HG03025 (cell line): ENCODE results near the gene HIF1A.
"Not testable (repeated sequence)": the region's sequence is repeated elsewhere in the genome, so short reads cannot be mapped to it uniquely, and the experiment has no call there.

ENCODE experiments used
- ATAC-seq: cut with Tn5 transposase; IDR thresholded peaks from one replicate; pipeline ENCODE4 v1.9.1; 2021; ENCODE audit warnings: mild to moderate bottlenecking, moderate library complexity; ENCODE audit not compliant: unreplicated experiment, low FRiP score

The HIF1A gene

DNA sequence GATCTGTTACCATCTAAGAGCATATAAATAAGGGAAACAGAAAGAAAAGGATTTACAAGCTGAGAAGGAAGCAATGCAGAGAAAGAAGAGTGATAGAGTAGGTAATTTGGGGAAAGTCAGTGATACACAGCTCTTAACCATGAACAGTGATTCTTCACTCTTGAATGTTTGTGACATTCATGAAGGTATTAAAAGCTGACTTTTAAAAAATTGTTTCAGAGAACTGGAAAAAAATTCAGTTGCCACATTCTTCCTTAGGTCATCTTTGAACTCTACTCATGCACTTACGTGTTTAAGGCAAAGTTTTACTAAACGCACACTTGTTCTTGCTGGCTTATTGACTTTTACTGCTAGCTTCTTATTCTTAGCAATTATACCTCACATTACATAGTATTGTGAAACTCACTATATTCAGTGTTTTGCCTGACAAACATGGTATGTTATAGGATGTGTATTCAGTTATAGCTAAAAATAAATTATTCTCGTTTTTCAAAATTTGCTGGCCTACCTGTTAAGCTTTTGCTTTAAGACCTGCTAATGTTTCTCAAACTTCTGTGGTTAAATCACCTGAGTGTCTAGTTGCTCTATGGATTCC is 10.9 kb downstream of the HIF1A start:
- ATAC-seq = no peak

DNA sequence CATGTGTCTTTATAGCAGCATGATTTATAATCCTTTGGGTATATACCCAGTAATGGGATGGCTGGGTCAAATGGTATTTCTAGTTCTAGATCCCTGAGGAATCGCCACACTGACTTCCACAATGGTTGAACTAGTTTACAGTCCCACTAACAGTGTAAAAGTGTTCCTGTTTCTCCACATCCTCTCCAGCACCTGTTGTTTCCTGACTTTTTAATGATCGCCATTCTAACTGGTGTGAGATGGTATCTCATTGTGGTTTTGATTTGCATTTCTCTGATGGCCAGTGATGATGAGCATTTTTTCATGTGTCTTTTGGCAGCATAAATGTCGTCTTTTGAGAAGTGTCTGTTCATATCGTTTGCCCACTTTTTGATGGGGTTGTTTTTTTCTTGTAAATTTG is 12.5 kb downstream of the HIF1A start:
- not testable (repeated sequence) for ATAC-seq

DNA sequence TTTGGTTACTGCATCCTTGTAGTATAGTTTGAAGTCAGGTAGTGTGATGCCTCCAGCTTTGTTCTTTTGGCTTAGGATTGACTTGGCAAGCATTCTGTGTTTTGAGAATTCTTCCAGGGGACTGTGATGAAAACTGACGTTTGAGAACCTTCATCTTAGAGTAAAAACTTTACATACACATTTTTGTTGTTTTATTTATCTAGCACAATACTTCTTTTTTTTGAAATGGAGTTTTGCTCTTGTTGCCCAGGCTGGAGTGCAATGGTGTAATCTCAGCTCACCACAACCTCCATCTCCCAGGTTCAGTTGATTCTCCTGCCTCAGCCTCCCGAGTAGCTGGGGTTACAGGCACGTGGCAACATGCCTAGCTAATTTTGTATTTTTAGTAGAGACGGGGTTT is 13.4 kb downstream of the HIF1A start:
- not testable (repeated sequence) for ATAC-seq

DNA sequence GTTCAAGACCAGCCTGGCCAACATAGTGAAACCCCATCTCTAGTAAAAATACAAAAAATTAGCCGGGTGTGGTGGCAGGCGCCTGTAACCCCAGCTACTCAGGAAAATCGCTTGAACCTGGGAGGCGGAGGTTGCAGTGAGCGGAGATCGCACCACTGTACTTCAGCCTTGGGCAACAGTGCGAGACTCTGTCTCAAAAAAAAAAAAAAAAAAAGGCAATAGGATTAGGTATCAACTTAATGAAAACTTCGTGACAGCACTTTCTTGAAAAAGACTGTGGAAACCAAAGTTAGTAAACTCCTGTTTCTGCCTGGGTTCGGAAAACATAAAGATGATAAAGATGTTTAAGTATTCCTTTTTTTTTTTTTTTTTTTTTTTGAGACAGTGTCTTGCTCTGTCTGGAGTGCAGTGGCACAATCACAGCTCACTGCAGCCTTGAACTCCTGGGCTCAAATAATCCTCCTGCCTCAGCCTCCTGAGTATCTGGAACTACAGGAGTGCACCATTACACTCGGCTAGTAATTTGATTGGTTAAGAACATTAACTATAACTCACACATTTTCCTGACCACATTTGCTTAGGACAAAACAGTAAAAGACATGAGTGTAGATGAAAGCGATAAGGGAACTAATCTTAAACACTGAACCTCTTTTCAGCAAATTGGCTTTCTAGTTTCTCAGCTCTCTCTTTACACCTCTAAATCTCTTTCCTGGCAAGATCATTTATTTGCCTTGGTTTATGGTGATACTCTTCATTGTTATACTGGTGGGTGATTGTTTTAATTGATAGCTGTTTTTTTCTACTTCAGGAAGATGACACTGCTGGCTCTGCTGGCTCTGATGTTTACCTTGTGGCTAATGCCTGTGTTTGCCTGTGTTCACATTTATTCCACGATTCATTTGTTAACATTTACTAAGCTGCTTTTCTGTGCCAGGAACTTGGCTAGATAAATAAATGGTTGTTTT is 15.8 kb downstream of the HIF1A start:
- peak; percentile 61 for ATAC-seq

DNA sequence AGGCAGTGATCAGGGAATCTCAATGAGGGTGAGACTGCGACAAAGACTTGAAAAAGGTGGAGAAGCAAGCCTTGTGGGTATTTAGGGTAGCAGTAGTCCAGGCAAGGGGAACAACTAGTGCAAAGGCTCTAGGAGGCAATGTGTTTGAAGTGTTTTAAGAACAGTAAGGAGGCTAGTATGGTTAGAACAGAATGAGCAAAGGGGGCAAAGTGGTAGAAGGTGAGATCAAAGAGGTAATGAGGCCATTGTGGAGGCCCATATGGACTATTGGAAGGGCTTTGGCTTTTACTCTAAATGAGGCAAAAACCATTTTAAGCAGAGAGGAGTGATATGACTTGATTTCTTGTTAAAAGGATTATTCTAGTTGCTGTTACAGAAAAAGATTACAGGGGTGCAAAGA is 16.8 kb downstream of the HIF1A start:
- no peak for ATAC-seq

DNA sequence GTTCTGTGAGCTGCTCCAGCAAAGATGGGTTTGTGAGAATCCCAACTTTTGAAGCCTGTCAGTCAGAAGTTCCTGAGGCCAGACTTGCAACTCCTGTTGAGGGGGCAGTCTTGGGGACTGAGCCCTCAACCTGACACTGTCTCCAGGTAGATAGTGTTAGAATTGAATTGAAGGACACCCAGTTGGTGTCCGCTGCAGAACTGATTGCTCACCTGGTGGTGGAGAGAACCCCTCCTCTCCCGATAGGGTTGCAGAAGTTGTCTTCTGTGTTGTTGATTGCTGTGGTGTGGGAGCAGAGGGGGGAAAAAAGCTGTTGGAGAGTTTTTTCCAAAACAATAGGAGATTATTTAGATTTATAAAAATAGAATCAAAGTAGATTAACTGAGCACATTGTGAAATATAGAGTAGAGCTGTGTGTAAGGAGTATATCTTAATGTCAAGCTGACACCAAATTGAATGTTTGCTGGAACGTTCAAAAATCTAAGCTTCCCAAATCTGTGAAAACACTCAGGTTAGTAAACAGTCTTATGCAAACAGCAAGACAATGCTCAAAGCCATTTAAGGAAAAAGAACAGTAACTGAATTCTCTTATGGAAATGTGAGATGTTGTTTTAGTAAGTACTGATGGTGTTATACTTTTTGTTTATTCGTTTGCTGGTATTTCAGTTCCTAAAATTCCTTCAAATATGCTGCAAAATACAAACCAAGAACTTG is 18.6 kb downstream of the HIF1A start:
- ATAC-seq = no peak

DNA sequence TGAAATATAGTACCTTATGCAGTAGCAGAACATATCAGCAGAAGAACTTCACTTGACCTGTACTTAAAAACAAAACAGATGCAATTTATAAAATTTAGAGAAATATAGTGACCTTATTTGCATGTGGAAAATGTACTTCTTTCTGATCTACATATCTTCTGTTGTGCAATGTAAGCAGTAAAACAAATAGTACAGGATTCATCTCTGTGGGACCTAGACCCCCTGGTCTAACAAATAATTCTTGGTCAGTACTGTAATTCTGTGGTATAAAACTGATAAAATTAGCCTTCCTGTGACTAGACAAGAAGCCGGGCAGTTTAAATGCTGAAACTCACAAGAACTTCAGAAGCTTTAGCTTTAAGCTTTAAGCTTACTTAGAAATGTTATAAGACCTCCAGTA is 21.6 kb downstream of the HIF1A start:
- no peak for ATAC-seq

DNA sequence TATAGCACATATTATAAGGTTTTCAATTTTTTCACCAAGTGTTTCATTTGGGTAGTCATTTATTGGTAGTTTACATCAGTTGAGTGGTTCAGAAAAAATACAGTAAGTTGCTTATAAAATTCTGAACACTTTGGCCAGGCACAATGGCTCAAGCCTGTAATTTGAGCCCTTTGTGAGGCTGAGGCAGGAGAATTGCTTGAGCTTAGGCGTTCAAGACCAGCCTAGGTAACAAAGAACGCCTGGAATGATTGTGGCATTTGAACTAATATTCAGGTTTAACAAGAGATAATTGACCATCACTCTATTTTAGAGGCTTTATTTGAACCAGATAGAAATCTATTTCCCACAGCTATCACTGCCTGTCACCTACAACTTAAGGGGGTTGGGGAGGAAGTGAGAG is 22.7 kb downstream of the HIF1A start:
- no peak for ATAC-seq

DNA sequence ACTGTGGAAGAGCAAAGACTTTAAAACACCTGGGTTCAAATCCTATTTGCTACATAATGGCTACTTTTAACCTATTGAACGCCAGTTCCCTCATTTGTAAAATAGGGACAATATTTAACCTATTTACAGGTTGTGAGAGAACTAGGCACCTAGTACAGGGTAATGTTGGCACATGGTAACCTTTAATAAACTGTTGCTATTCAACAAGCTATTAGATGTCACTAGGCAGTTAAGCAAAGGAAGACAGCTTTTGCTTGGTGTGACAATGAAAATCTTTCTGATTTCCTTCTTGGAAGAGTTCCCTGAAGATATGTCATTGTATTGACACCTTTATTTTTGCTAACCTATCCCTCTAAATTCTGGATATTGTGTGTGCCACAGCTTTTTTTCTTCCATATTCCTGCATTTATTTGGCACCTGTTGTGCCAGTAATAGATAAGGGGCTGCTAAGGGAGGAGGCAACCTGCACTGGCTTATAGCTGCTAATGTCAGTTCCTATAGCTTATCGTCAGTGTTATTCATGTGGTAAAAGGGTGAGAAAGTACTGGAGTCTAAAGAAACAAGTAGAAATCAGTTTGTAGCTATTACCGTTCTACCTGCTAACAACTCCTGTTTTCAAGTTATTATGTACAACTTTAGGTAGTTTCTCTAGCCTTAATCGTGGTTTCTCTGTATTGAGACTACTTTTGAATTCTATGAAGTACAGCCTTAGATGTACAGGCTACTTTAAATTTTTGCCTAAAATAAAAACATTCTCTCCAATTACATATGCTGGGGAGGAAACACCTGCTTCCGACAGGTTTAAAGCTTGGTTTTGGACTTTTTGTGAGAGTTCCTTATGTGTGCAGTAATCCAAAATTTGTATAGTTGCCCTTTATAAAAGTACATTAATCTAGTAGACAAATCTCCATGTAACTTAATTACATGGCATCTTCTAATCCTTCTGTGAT is 24.3 kb downstream of the HIF1A start:
- peak; percentile 51 for ATAC-seq

DNA sequence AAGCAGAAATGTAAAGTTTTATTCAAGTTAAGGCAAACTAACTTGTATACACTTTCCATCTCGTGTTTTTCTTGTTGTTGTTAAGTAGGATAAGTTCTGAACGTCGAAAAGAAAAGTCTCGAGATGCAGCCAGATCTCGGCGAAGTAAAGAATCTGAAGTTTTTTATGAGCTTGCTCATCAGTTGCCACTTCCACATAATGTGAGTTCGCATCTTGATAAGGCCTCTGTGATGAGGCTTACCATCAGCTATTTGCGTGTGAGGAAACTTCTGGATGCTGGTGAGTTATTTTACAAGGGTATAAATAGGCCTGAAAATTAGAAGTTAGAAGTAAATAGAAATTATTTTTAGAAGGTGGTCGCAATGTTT is 25.0 kb downstream of the HIF1A start:
- ATAC-seq = no peak

DNA sequence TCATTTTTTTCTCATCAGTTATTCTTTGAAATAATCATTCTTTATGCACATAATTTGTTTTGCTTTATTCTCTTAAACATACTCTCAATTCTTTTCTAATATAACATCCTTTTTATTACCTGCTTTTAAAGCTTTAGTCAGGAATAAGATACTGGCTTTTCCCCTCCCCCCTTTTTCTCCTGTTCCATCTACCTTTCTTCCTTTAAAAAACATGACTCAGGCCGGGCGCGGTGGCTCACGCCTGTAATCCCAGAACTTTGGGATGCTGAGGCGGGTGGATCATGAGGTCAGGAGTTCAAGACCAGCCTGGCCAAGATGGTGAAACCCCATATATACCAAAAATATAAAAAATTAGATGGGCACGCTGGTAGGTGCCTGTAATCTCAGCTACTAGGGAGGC is 25.4 kb downstream of the HIF1A start:
- no peak for ATAC-seq

DNA sequence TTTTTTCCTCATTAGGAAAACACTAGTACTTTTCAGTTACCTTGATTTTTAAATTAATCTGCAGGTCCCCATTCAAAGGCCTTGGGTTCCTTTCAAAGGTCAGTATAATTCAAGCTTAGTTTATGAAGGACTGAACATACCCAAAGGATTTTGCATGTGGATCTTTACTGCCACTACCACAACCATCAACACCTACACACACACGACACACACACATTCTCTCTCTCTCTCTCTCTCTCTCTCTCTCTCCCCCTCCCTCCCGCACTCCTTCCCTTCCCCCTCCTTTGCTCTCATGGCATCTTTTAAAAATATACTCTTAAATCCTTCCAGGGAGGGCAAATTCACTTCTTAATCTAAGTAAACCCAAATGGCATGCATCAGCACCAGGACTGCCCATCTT is 28.8 kb downstream of the HIF1A start:
- ATAC-seq = no peak

DNA sequence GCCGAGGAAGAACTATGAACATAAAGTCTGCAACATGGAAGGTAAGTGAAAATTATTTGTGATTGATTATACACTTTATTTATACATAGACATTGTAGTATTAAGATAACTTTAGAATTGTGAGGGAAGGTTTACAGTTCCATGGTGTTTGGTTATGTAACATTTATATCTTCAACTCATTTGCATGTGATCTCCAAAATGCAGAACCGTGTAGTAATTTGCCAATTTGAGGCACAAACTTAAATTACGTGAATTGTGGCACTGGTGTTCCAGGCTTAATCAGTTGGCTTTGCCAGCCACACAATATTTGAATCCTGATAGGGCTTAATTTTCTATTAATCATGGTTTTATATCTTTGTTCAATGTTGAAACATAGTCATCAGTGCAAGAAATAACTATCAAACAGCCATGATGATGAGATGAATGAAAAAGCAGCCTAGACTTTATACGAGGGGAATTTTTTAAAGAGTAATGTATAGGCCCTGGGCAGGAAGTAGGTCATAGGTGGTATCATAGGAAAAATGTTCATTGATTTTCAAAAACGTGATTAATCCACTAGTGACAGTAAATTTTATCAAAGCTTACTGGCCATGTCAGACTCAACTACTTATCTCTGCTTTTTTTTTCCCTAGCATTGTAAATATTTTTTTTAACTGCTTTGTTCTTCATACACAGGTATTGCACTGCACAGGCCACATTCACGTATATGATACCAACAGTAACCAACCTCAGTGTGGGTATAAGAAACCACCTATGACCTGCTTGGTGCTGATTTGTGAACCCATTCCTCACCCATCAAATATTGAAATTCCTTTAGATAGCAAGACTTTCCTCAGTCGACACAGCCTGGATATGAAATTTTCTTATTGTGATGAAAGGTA is 31.7 kb downstream of the HIF1A start:
- ATAC-seq = no peak

DNA sequence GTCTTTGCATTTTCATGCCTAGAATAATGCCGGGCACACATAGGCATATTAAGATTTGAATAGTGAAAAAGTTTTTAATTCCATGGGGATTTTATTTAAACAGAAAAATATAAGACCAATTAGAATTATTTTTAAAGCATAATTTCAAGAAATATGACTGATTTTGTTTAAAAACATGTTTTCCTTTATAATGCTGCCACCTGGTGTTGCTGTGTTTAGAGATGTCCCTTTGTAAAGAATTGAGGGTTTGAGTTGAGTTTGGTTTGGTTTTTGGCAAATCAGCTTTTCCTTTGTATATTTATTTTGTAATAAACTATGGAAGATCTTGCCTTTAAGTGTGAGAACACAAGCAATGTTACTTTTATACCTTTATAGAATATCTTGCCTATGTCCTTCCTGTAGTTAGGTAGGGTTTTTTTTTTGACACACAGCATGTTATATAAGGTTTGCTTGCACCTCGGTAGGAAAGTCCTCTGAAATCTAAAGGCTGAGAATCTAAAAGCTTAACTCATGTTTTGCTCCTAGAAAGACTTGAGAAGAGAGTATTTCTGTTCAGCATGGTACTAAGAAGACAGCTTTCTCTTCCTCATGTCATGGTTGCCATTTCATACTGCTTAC is 35.6 kb downstream of the HIF1A start:
- ATAC-seq = no peak

DNA sequence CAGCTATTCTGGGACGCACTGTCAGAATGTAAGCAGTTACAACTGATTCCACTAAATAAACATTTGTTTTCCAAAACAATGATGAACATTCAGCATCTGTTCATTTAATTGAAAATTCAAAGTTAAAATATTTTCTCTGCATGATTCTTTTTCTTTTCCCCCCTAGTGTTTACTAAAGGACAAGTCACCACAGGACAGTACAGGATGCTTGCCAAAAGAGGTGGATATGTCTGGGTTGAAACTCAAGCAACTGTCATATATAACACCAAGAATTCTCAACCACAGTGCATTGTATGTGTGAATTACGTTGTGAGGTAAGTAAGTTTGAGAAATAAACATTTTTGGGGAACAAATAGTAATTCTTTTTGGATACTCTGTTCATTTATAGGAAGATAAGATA is 38.7 kb downstream of the HIF1A start:
- ATAC-seq = no peak

DNA sequence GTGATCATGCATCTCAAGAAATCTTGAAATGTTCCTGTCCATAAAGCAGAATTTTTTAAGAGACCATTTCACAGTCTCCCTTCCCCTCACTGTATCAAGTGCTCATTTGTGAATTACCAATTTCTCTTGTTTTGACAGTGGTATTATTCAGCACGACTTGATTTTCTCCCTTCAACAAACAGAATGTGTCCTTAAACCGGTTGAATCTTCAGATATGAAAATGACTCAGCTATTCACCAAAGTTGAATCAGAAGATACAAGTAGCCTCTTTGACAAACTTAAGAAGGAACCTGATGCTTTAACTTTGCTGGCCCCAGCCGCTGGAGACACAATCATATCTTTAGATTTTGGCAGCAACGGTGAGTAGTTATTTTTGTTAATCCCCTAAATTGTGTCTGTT is 41.4 kb downstream of the HIF1A start:
- no peak for ATAC-seq

DNA sequence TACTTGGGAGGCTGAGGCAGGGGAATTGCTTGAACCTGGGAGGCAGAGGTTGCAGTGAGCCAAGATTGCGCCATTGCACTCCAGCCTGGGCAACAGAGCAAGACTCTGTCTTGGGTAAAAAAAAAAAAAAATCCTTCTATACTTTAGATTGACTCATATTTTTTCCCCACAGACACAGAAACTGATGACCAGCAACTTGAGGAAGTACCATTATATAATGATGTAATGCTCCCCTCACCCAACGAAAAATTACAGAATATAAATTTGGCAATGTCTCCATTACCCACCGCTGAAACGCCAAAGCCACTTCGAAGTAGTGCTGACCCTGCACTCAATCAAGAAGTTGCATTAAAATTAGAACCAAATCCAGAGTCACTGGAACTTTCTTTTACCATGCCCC is 42.6 kb downstream of the HIF1A start:
- ATAC-seq = no peak

DNA sequence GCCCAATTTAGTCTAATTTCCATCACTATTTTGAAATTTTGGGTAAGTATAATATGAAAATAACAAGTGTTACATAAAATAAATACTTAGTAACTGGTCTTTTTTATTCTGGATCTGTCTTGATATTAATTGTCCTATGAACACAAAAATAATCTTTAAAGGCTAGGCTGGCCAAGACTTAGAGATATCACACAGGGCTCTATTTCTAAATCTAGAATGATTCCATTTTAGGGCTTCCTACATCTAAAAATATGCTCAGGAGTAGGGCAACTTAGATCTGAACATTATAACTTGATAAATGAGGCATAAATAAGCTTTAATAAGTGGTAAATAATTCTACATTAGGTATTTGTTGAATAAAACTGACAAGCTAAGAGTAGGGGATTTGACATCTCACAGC is 43.8 kb downstream of the HIF1A start:
- ATAC-seq = no peak

DNA sequence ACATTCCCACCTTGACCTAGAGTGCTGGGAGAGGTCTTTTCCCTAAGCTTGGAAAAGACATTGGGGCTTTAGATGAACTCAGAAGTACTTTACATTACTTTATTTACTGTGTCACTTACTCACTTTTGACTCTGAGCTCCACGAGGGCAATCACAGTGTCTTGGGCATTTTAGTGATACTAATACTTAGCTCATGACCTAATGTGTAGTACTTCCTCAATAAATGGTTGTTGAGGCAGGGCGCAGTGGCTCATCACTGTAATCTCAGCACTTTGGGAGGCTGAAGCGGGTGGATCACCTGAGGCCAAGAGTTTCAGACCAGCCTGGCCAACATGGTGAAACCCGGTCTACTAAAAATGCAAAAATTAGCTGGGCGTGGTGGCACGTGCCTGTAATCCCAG is 47.1 kb downstream of the HIF1A start:
- ATAC-seq = no peak
